T-helper 17 cell (primary cell): ENCODE data around the gene TCAP. TPM values are rescaled to one million over a fixed set of nuclear protein-coding genes. Genes with fewer than 3 reads are reported as not detected.

ENCODE experiments used
- ATAC-seq: fragments of 150-1000 bp; cut with Tn5 transposase; 2 replicates; pipeline ENCODE4 v1.10.0; 2021; ENCODE audit warnings: mild to moderate bottlenecking, moderate library complexity
- DNase-seq, 3 donors: peaks; one replicate each; pipeline versions ENCODE4 v3.0.0 to v3.0.0-alpha.2; 2020 to 2021
- H3K9me3 ChIP-seq: one replicate; pipeline ENCODE4 v1.7.0; 2013; ENCODE audit warnings: low read length, mild to moderate bottlenecking; ENCODE audit not compliant: control insufficient read depth, poor library complexity, severe bottlenecking
- H3K27ac Mint-ChIP-seq: one replicate; pipeline ENCODE4 v1.8.0; 2022; ENCODE audit warnings: mild to moderate bottlenecking, moderate library complexity, mixed read lengths
- H3K27me3 Mint-ChIP-seq: one replicate; pipeline ENCODE4 v1.8.0; 2022; ENCODE audit warnings: mixed read lengths
- H3K36me3 Mint-ChIP-seq: one replicate; pipeline ENCODE4 v1.8.0; 2022; ENCODE audit warnings: low read depth, mixed read lengths
- H3K4me1 Mint-ChIP-seq: one replicate; pipeline ENCODE4 v1.8.0; 2022; ENCODE audit warnings: mild to moderate bottlenecking, mixed read lengths
- H3K4me3 Mint-ChIP-seq: one replicate; pipeline ENCODE4 v1.8.0; 2022; ENCODE audit warnings: mild to moderate bottlenecking, moderate library complexity, mixed read lengths
- total RNA-seq, 4 donors: library from RNA in 2 of 4; stranded (reverse) in 2 of 4; gene quantifications; one replicate each; pipeline ENCODE4 v1.2.3 and lab custom pipeline; 2022 to 2026

The TCAP gene
- total RNA-seq (1 to 10 TPM; 1.5 to 3.1 TPM), total RNA-seq (lab: John Stamatoyannopoulos, UW) (0.68 to 2.1 reads per million in 2 donors)

GRCh38 chr17:39664581-39665561, at the start of gene TCAP:
TSS of gene TCAP (plus strand) at chr17:39665349. CDS start at chr17:39665360, 11 bp downstream.
- H3K4me3 Mint-ChIP-seq, result peak within 1 kb of the TSS; percentile 66
- no peaks in the 10 kb centered on the region for H3K9me3 ChIP-seq
- no peak within 1 kb of the TSS for H3K27ac Mint-ChIP-seq
- peaks cover 21% of the 10 kb centered on the region for H3K27me3 Mint-ChIP-seq
- H3K4me1 Mint-ChIP-seq, result peaks cover 4% of the 10 kb centered on the region
- peaks cover 3% of the 10 kb centered on the region for H3K36me3 Mint-ChIP-seq
- no peak for DNase-seq
- no peak for ATAC-seq

GRCh38 chr17:39615434-39615833, 49.7 kb upstream of the TCAP start:
- Mint-ChIP-seq H3K27ac (no peak overlapping the region), H3K4me1 (peaks cover 11% of the 10 kb centered on the region), H3K36me3 (no peaks in the 10 kb centered on the region), H3K4me3 (no peak overlapping the region), H3K27me3 (peaks cover 24% of the 10 kb centered on the region)
- no peaks in the 10 kb centered on the region for H3K9me3 ChIP-seq
- DNase-seq, result no peak
- ATAC-seq, result no peak

- ATAC-seq, result no peak
- no peak overlapping the region for H3K27ac Mint-ChIP-seq
- peaks cover 24% of the 10 kb centered on the region for H3K27me3 Mint-ChIP-seq
- H3K36me3 Mint-ChIP-seq, result no peaks in the 10 kb centered on the region
- no peak for DNase-seq
- H3K9me3 ChIP-seq, result no peaks in the 10 kb centered on the region
- peaks cover 15% of the 10 kb centered on the region for H3K4me1 Mint-ChIP-seq
- H3K4me3 Mint-ChIP-seq, result no peak overlapping the region
Observed at GRCh38 chr17:39617100-39617445, 48.1 kb upstream of the TCAP start.

GRCh38 chr17:39617446-39618245, 47.5 kb upstream of the TCAP start:
- H3K36me3 Mint-ChIP-seq, result no peaks in the 10 kb centered on the region
- no peaks in the 10 kb centered on the region for H3K9me3 ChIP-seq
- peak; percentile 60 for ATAC-seq
- H3K27me3 Mint-ChIP-seq, result peaks cover 24% of the 10 kb centered on the region
- peak; percentile 35 to 46 (median 40) for DNase-seq
- H3K4me3 Mint-ChIP-seq, result peak overlapping the region; percentile 86
- peaks cover 21% of the 10 kb centered on the region for H3K4me1 Mint-ChIP-seq
- no peak overlapping the region for H3K27ac Mint-ChIP-seq

GRCh38 chr17:39618246-39618913, 46.8 kb upstream of the TCAP start:
- Mint-ChIP-seq H3K27me3 (peaks cover 17% of the 10 kb centered on the region), H3K4me3 (peak overlapping the region; percentile 86), H3K4me1 (peaks cover 23% of the 10 kb centered on the region), H3K27ac (no peak overlapping the region), H3K36me3 (no peaks in the 10 kb centered on the region)
- H3K9me3 ChIP-seq, result no peaks in the 10 kb centered on the region
- DNase-seq, result no peak
- ATAC-seq, result no peak

GRCh38 chr17:39618956-39619785, 46.0 kb upstream of the TCAP start:
- H3K27ac Mint-ChIP-seq, result no peak overlapping the region
- DNase-seq (no peak), ATAC-seq (no peak)
- H3K27me3 Mint-ChIP-seq, result peaks cover 17% of the 10 kb centered on the region
- peak overlapping the region; percentile 9 for H3K4me3 Mint-ChIP-seq
- no peaks in the 10 kb centered on the region for H3K36me3 Mint-ChIP-seq
- no peaks in the 10 kb centered on the region for H3K9me3 ChIP-seq
- H3K4me1 Mint-ChIP-seq, result peaks cover 23% of the 10 kb centered on the region

- no peak for DNase-seq
- peaks cover 14% of the 10 kb centered on the region for H3K27me3 Mint-ChIP-seq
- ATAC-seq, result no peak
Observed at GRCh38 chr17:39619786-39620101, 45.4 kb upstream of the TCAP start.

GRCh38 chr17:39621523-39622379, 43.4 kb upstream of the TCAP start:
- H3K4me3 Mint-ChIP-seq, result peak overlapping the region; percentile 90
- peak; percentile 74 to 89 (median 82) for DNase-seq
- H3K27ac Mint-ChIP-seq, result peak overlapping the region; percentile 82
- H3K4me1 Mint-ChIP-seq, result peaks cover 26% of the 10 kb centered on the region
- H3K36me3 Mint-ChIP-seq, result no peaks in the 10 kb centered on the region
- peak; percentile 82 for ATAC-seq
- no peaks in the 10 kb centered on the region for H3K9me3 ChIP-seq
- H3K27me3 Mint-ChIP-seq, result peaks cover 22% of the 10 kb centered on the region

More at GRCh38 chr17:39619786-39620101, 45.4 kb upstream of the TCAP start:
- H3K9me3 ChIP-seq, result no peaks in the 10 kb centered on the region
- Mint-ChIP-seq H3K27ac (no peak overlapping the region), H3K36me3 (no peaks in the 10 kb centered on the region), H3K4me1 (peaks cover 23% of the 10 kb centered on the region), H3K4me3 (no peak overlapping the region)

- Mint-ChIP-seq H3K27ac (peak overlapping the region; percentile 82), H3K27me3 (peaks cover 22% of the 10 kb centered on the region), H3K4me3 (peak overlapping the region; percentile 90), H3K4me1 (peaks cover 28% of the 10 kb centered on the region), H3K36me3 (no peaks in the 10 kb centered on the region)
- H3K9me3 ChIP-seq, result no peaks in the 10 kb centered on the region
- ATAC-seq, result peak; percentile 61
- peak in 1 of 3 donors; percentile 19 for DNase-seq
Observed at GRCh38 chr17:39622380-39623006, 42.7 kb upstream of the TCAP start.

GRCh38 chr17:39623356-39623950, 41.7 kb upstream of the TCAP start:
- no peaks in the 10 kb centered on the region for H3K9me3 ChIP-seq
- peaks cover 25% of the 10 kb centered on the region for H3K4me1 Mint-ChIP-seq
- H3K4me3 Mint-ChIP-seq, result peak overlapping the region; percentile 62
- ATAC-seq, result peak; percentile 65
- H3K27ac Mint-ChIP-seq, result peak overlapping the region; percentile 59
- H3K36me3 Mint-ChIP-seq, result no peaks in the 10 kb centered on the region
- peaks cover 24% of the 10 kb centered on the region for H3K27me3 Mint-ChIP-seq
- peak; percentile 71 to 89 (median 75) for DNase-seq

GRCh38 chr17:39624313-39624712, 40.8 kb upstream of the TCAP start:
- DNase-seq (no peak), ATAC-seq (no peak)
- H3K27ac Mint-ChIP-seq, result no peak overlapping the region
- no peak overlapping the region for H3K4me3 Mint-ChIP-seq
- H3K36me3 Mint-ChIP-seq, result peaks cover 3% of the 10 kb centered on the region
- no peaks in the 10 kb centered on the region for H3K9me3 ChIP-seq
- peaks cover 30% of the 10 kb centered on the region for H3K27me3 Mint-ChIP-seq
- H3K4me1 Mint-ChIP-seq, result peaks cover 23% of the 10 kb centered on the region
